Measurements from ENCODE around the gene TNFRSF13B. TPM values are rescaled to one million over a fixed set of nuclear protein-coding genes. Genes with fewer than 3 reads are reported as not detected.

Gene TNFRSF13B
- total and polyA plus RNA-seq, 4 donors, result not detected

- WGBS (ENCODE audit: insufficient coverage), result 67% methylated on average over 18 of the region's 18 CpGs
- Histone ChIP-seq H3K4me1 (ENCODE audit: control insufficient read depth, insufficient read depth, low read length) (no peaks in the 10 kb centered on the region), H3K9me3 (ENCODE audit: control insufficient read depth, insufficient read depth, low read length) (no peaks in the 10 kb centered on the region), H3K27ac (ENCODE audit: low read depth, low read length) (no peak overlapping the region), H3K4me3 (ENCODE audit: low read depth, low read length) (no peak overlapping the region), H3K27me3 (ENCODE audit: control insufficient read depth, insufficient read depth, low read length) (peaks cover 2% of the 10 kb centered on the region), H3K36me3 (ENCODE audit: control insufficient read depth, insufficient read depth, low read length) (no peaks in the 10 kb centered on the region)
- DNase-seq (ENCODE audit: low read depth in 4 of 6, low spot score in 6 of 6), result no peak
These were observed 31.6 kb downstream of the TNFRSF13B start for GRCh38 chr17:16940116-16940881.

GRCh38 chr17:16939606-16940115, 32.3 kb downstream of the TNFRSF13B start:
- no peak for DNase-seq (ENCODE audit: low read depth in 4 of 6, low spot score in 6 of 6)
- Histone ChIP-seq H3K36me3 (ENCODE audit: control insufficient read depth, insufficient read depth, low read length) (no peaks in the 10 kb centered on the region), H3K4me1 (ENCODE audit: control insufficient read depth, insufficient read depth, low read length) (no peaks in the 10 kb centered on the region), H3K4me3 (ENCODE audit: low read depth, low read length) (no peak overlapping the region), H3K27me3 (ENCODE audit: control insufficient read depth, insufficient read depth, low read length) (peaks cover 2% of the 10 kb centered on the region), H3K27ac (ENCODE audit: low read depth, low read length) (no peak overlapping the region), H3K9me3 (ENCODE audit: control insufficient read depth, insufficient read depth, low read length) (no peaks in the 10 kb centered on the region)
- WGBS (ENCODE audit: insufficient coverage), result 83% methylated on average over 21 of the region's 21 CpGs

GRCh38 chr17:16939208-16939576, 32.7 kb downstream of the TNFRSF13B start:
- WGBS (ENCODE audit: insufficient coverage), result 67% methylated on average over 1 of the region's 1 CpG
- DNase-seq (ENCODE audit: low read depth in 4 of 6, low spot score in 6 of 6), result no peak
- Histone ChIP-seq H3K27ac (ENCODE audit: low read depth, low read length) (no peak overlapping the region), H3K4me3 (ENCODE audit: low read depth, low read length) (no peak overlapping the region), H3K36me3 (ENCODE audit: control insufficient read depth, insufficient read depth, low read length) (no peaks in the 10 kb centered on the region), H3K4me1 (ENCODE audit: control insufficient read depth, insufficient read depth, low read length) (no peaks in the 10 kb centered on the region), H3K9me3 (ENCODE audit: control insufficient read depth, insufficient read depth, low read length) (no peaks in the 10 kb centered on the region), H3K27me3 (ENCODE audit: control insufficient read depth, insufficient read depth, low read length) (peaks cover 2% of the 10 kb centered on the region)

- DNase-seq (ENCODE audit: low read depth in 4 of 6, low spot score in 6 of 6), result peak in 1 of 6 donors; percentile 17
- WGBS (ENCODE audit: insufficient coverage), result 51% methylated on average over 7 of the region's 12 CpGs
- Histone ChIP-seq H3K36me3 (ENCODE audit: control insufficient read depth, insufficient read depth, low read length) (no peaks in the 10 kb centered on the region), H3K27ac (ENCODE audit: low read depth, low read length) (no peak overlapping the region), H3K4me3 (ENCODE audit: low read depth, low read length) (no peak overlapping the region), H3K4me1 (ENCODE audit: control insufficient read depth, insufficient read depth, low read length) (no peaks in the 10 kb centered on the region), H3K9me3 (ENCODE audit: control insufficient read depth, insufficient read depth, low read length) (no peaks in the 10 kb centered on the region), H3K27me3 (ENCODE audit: control insufficient read depth, insufficient read depth, low read length) (peaks cover 2% of the 10 kb centered on the region)
These were observed 33.3 kb downstream of the TNFRSF13B start for GRCh38 chr17:16938496-16939207.

- peaks cover 2% of the 10 kb centered on the region for H3K27me3 ChIP-seq (ENCODE audit: control insufficient read depth, insufficient read depth, low read length)
- 91% methylated on average over 7 of the region's 10 CpGs for WGBS (ENCODE audit: insufficient coverage)
- no peak overlapping the region for H3K27ac ChIP-seq (ENCODE audit: low read depth, low read length)
- no peaks in the 10 kb centered on the region for H3K4me1 ChIP-seq (ENCODE audit: control insufficient read depth, insufficient read depth, low read length)
- no peaks in the 10 kb centered on the region for H3K36me3 ChIP-seq (ENCODE audit: control insufficient read depth, insufficient read depth, low read length)
- DNase-seq (ENCODE audit: low read depth in 4 of 6, low spot score in 6 of 6), result no peak
- no peaks in the 10 kb centered on the region for H3K9me3 ChIP-seq (ENCODE audit: control insufficient read depth, insufficient read depth, low read length)
- no peak overlapping the region for H3K4me3 ChIP-seq (ENCODE audit: low read depth, low read length)
These were observed 33.9 kb downstream of the TNFRSF13B start for GRCh38 chr17:16938031-16938430.

- H3K4me3 ChIP-seq (ENCODE audit: low read depth, low read length), result no peak overlapping the region
- peaks cover 2% of the 10 kb centered on the region for H3K27me3 ChIP-seq (ENCODE audit: control insufficient read depth, insufficient read depth, low read length)
- H3K36me3 ChIP-seq (ENCODE audit: control insufficient read depth, insufficient read depth, low read length), result no peaks in the 10 kb centered on the region
- no peaks in the 10 kb centered on the region for H3K9me3 ChIP-seq (ENCODE audit: control insufficient read depth, insufficient read depth, low read length)
- no peaks in the 10 kb centered on the region for H3K4me1 ChIP-seq (ENCODE audit: control insufficient read depth, insufficient read depth, low read length)
- H3K27ac ChIP-seq (ENCODE audit: low read depth, low read length), result no peak overlapping the region
- WGBS (ENCODE audit: insufficient coverage), result 76% methylated on average over 8 of the region's 17 CpGs
- no peak for DNase-seq (ENCODE audit: low read depth in 4 of 6, low spot score in 6 of 6)
These were observed 34.5 kb downstream of the TNFRSF13B start for GRCh38 chr17:16937431-16937830.

- DNase-seq (ENCODE audit: low read depth in 4 of 6, low spot score in 6 of 6), result no peak
- 63% methylated on average over 3 of the region's 6 CpGs for WGBS (ENCODE audit: insufficient coverage)
- Histone ChIP-seq H3K27ac (ENCODE audit: low read depth, low read length) (no peak overlapping the region), H3K27me3 (ENCODE audit: control insufficient read depth, insufficient read depth, low read length) (peaks cover 2% of the 10 kb centered on the region), H3K9me3 (ENCODE audit: control insufficient read depth, insufficient read depth, low read length) (no peaks in the 10 kb centered on the region), H3K36me3 (ENCODE audit: control insufficient read depth, insufficient read depth, low read length) (no peaks in the 10 kb centered on the region), H3K4me3 (ENCODE audit: low read depth, low read length) (no peak overlapping the region), H3K4me1 (ENCODE audit: control insufficient read depth, insufficient read depth, low read length) (no peaks in the 10 kb centered on the region)
These were observed 35.2 kb downstream of the TNFRSF13B start for GRCh38 chr17:16936536-16937310.

GRCh38 chr17:16935786-16936185, 36.1 kb downstream of the TNFRSF13B start:
- no peaks in the 10 kb centered on the region for H3K9me3 ChIP-seq (ENCODE audit: control insufficient read depth, insufficient read depth, low read length)
- H3K36me3 ChIP-seq (ENCODE audit: control insufficient read depth, insufficient read depth, low read length), result no peaks in the 10 kb centered on the region
- H3K27ac ChIP-seq (ENCODE audit: low read depth, low read length), result no peak overlapping the region
- no peak for DNase-seq (ENCODE audit: low read depth in 4 of 6, low spot score in 6 of 6)
- H3K27me3 ChIP-seq (ENCODE audit: control insufficient read depth, insufficient read depth, low read length), result peaks cover 2% of the 10 kb centered on the region
- no peaks in the 10 kb centered on the region for H3K4me1 ChIP-seq (ENCODE audit: control insufficient read depth, insufficient read depth, low read length)
- no peak overlapping the region for H3K4me3 ChIP-seq (ENCODE audit: low read depth, low read length)
- WGBS (ENCODE audit: insufficient coverage), result 93% methylated on average over 5 of the region's 5 CpGs

GRCh38 chr17:16935241-16935663, 36.7 kb downstream of the TNFRSF13B start:
- no peaks in the 10 kb centered on the region for H3K9me3 ChIP-seq (ENCODE audit: control insufficient read depth, insufficient read depth, low read length)
- DNase-seq (ENCODE audit: low read depth in 4 of 6, low spot score in 6 of 6), result no peak
- H3K4me1 ChIP-seq (ENCODE audit: control insufficient read depth, insufficient read depth, low read length), result no peaks in the 10 kb centered on the region
- H3K36me3 ChIP-seq (ENCODE audit: control insufficient read depth, insufficient read depth, low read length), result no peaks in the 10 kb centered on the region
- no peak overlapping the region for H3K4me3 ChIP-seq (ENCODE audit: low read depth, low read length)
- no peak overlapping the region for H3K27ac ChIP-seq (ENCODE audit: low read depth, low read length)
- WGBS (ENCODE audit: insufficient coverage), result 84% methylated on average over 3 of the region's 5 CpGs
- H3K27me3 ChIP-seq (ENCODE audit: control insufficient read depth, insufficient read depth, low read length), result peaks cover 2% of the 10 kb centered on the region

Data from spinal cord (tissue), 10 donors.